Hepatocyte (in vitro differentiated cells): ENCODE data around the gene XIRP1. TPM values are rescaled to one million over a fixed set of nuclear protein-coding genes. Genes with fewer than 3 reads are reported as not detected.

Experiments used
- DNase-seq: peaks from one replicate; pipeline ENCODE4 v3.0.0-alpha.2; 2016; ENCODE audit warnings: low spot score
- H2AFZ ChIP-seq: fragments of 200-600 bp; sonication (generic); 2 replicates; pipeline ENCODE4 v1.6.0; 2016; ENCODE audit warnings: antibody characterized with exemption, mild to moderate bottlenecking
- H3K27ac ChIP-seq: fragments of 200-600 bp; sonication (generic); 2 replicates; pipeline ENCODE4 v1.5.1; 2016; ENCODE audit warnings: mild to moderate bottlenecking
- H3K27me3 ChIP-seq: fragments of 200-600 bp; sonication (generic); 2 replicates; pipeline ENCODE4 v1.6.1; 2016
- H3K36me3 ChIP-seq: fragments of 200-600 bp; sonication (generic); replicated peaks from 2 replicates; pipeline ENCODE4 v1.5.1; 2016; ENCODE audit warnings: low read depth; ENCODE audit not compliant: insufficient read depth
- H3K4me1 ChIP-seq: fragments of 200-600 bp; sonication (generic); 2 replicates; pipeline ENCODE4 v1.5.1; 2016; ENCODE audit warnings: mild to moderate bottlenecking, moderate library complexity; ENCODE audit not compliant: insufficient read depth
- H3K4me2 ChIP-seq: fragments of 200-600 bp; sonication (generic); 2 replicates; pipeline ENCODE4 v1.6.0; 2016
- H3K4me3 ChIP-seq: fragments of 200-600 bp; sonication (generic); 2 replicates; pipeline ENCODE4 v1.5.1; 2016; ENCODE audit warnings: mild to moderate bottlenecking
- H3K79me2 ChIP-seq: fragments of 200-600 bp; sonication (generic); 2 replicates; pipeline ENCODE4 v1.6.0; 2017; ENCODE audit warnings: mild to moderate bottlenecking
- H3K9me2 ChIP-seq: fragments of 200-600 bp; sonication (generic); replicated peaks from 2 replicates; pipeline ENCODE4 v1.6.0; 2017; ENCODE audit warnings: mild to moderate bottlenecking; ENCODE audit not compliant: insufficient read depth
- H3K9me3 ChIP-seq: fragments of 200-600 bp; sonication (generic); 2 replicates; pipeline ENCODE4 v1.5.1; 2016; ENCODE audit warnings: low read depth, mild to moderate bottlenecking
- H4K20me1 ChIP-seq: fragments of 200-600 bp; sonication (generic); 2 replicates; pipeline ENCODE4 v1.6.0; 2016; ENCODE audit warnings: mild to moderate bottlenecking; ENCODE audit not compliant: insufficient read depth, poor library complexity, severe bottlenecking
- CTCF ChIP-seq: fragments of 200-600 bp; sonication (generic); IDR thresholded peaks from 2 replicates; pipeline ENCODE4 v1.5.1; 2016; ENCODE audit warnings: antibody characterized with exemption, mild to moderate bottlenecking; ENCODE audit not compliant: poor library complexity
- EZH2 ChIP-seq: fragments of 200-600 bp; sonication (generic); IDR thresholded peaks from 2 replicates; pipeline ENCODE4 v1.6.1; 2016; ENCODE audit warnings: antibody characterized with exemption, mild to moderate bottlenecking, borderline replicate concordance
- EZH2phosphoT487 ChIP-seq: fragments of 200-600 bp; sonication (generic); IDR thresholded peaks from one replicate; pipeline ENCODE4 v1.6.1; 2018; ENCODE audit warnings: antibody characterized with exemption, mild to moderate bottlenecking, low read depth, moderate library complexity; ENCODE audit not compliant: unreplicated experiment, severe bottlenecking
- WGBS: methylation state at CpG from one replicate; pipeline ENCODE4 v1.1.6; 2016; ENCODE audit warnings: low lambda C conversion rate; ENCODE audit errors: missing lambda C conversion rate; 5-methylcytosine and 5-hydroxymethylcytosine counted together
- microRNA-seq: library from miRNA; unstranded; fragments of <30 nt; microRNA quantifications from one replicate; pipeline ENCODE4, GENCODE V29; 2017
- polyA plus RNA-seq: library from polyadenylated mRNA; unstranded; fragments of >200 nt; fragmentation: Nextera tagmentation; extraction: Ambion mirVana; gene quantifications from 2 replicates; pipeline ENCODE4 v1.2.1, GENCODE V29; 2016
- small RNA-seq: library from RNA; depleted of rRNA; stranded (forward); fragments of <200 nt; gene quantifications from one replicate; pipeline ENCODE3, GENCODE V24; 2014
- total RNA-seq: library from RNA; depleted of rRNA; stranded (reverse); fragments of >200 nt; gene quantifications from 2 replicates; pipeline ENCODE4 v1.2.3, GENCODE V29; 2014

Gene XIRP1
- total and polyA plus RNA-seq, 2 experiments from 2014 or later = 0.10 to 1.4 TPM

- DNase-seq = no peak
- no peak overlapping the region for H3K27ac ChIP-seq
Measured at GRCh38 chr3:39135170-39135805, 57.1 kb downstream of the XIRP1 start.

GRCh38 chr3:39134305-39134704 is 58.1 kb downstream of the XIRP1 start:
- H3K79me2 ChIP-seq = no peaks in the 10 kb centered on the region
- no peaks in the 10 kb centered on the region for H4K20me1 ChIP-seq
- TF ChIP-seq EZH2phosphoT487 (no peak), EZH2 (no peak), CTCF (no peak)
- H3K9me3 ChIP-seq = no peaks in the 10 kb centered on the region
- no peak overlapping the region for H3K27ac ChIP-seq
- no peaks in the 10 kb centered on the region for H3K27me3 ChIP-seq
- no peaks in the 10 kb centered on the region for H3K9me2 ChIP-seq
- no peak for DNase-seq
- no peak overlapping the region for H3K4me3 ChIP-seq
- H3K4me1 ChIP-seq = peaks cover 6% of the 10 kb centered on the region
- 88% methylated on average over 7 of the region's 7 CpGs for WGBS
- no peak overlapping the region for H2AFZ ChIP-seq
- no peak overlapping the region for H3K4me2 ChIP-seq
- H3K36me3 ChIP-seq = no peaks in the 10 kb centered on the region

More at GRCh38 chr3:39135170-39135805, 57.1 kb downstream of the XIRP1 start:
- Histone ChIP-seq H3K4me3 (no peak overlapping the region), H3K9me3 (no peaks in the 10 kb centered on the region), H3K27me3 (no peaks in the 10 kb centered on the region), H4K20me1 (peaks cover 4% of the 10 kb centered on the region), H3K9me2 (no peaks in the 10 kb centered on the region), H3K4me2 (no peak overlapping the region), H3K4me1 (peaks cover 16% of the 10 kb centered on the region), H2AFZ (no peak overlapping the region), H3K36me3 (no peaks in the 10 kb centered on the region), H3K79me2 (no peaks in the 10 kb centered on the region)
- WGBS = 89% methylated on average over 8 of the region's 8 CpGs
- no peak for TF ChIP-seq EZH2
- TF ChIP-seq EZH2phosphoT487 = no peak
- no peak for TF ChIP-seq CTCF

- Histone ChIP-seq H3K27me3 (no peaks in the 10 kb centered on the region), H3K9me3 (no peaks in the 10 kb centered on the region), H3K4me1 (peaks cover 2% of the 10 kb centered on the region), H3K27ac (no peak overlapping the region), H3K79me2 (no peaks in the 10 kb centered on the region), H3K9me2 (no peaks in the 10 kb centered on the region), H3K4me2 (no peak overlapping the region), H4K20me1 (no peaks in the 10 kb centered on the region), H2AFZ (no peak overlapping the region), H3K4me3 (no peak overlapping the region), H3K36me3 (no peaks in the 10 kb centered on the region)
- 85% methylated on average over 6 of the region's 6 CpGs for WGBS
- DNase-seq = no peak
- no peak for TF ChIP-seq CTCF
Measured at GRCh38 chr3:39133822-39134221, 58.6 kb downstream of the XIRP1 start.

Small RNA genes lying within 50 kb of the gene (microRNA-seq; reads per million reads assigned to microRNA genes)
- not detected for gene MIR6822

Small RNA genes lying within 50 kb of the gene (small RNA-seq; reads per million reads assigned to genes)
- gene RF00017 = not detected

Other genes with a start within 250 kb of the XIRP1 start
- 3.7 and 3.9 TPM in 2 replicates for gene SCN11A, start 140.7 kb downstream of the XIRP1 start, total RNA-seq
- 0.86 and 1.9 TPM in 2 replicates for gene SCN11A, start 140.7 kb downstream of the XIRP1 start, polyA plus RNA-seq
- 34.7 and 37.0 TPM in 2 replicates for gene WDR48, start 140.6 kb downstream of the XIRP1 start, total RNA-seq
- gene WDR48, start 140.6 kb downstream of the XIRP1 start, polyA plus RNA-seq = 24.6 and 25.0 TPM in 2 replicates
- gene GORASP1, start 85.0 kb downstream of the XIRP1 start, total RNA-seq = 38.0 and 48.6 TPM in 2 replicates
- gene GORASP1, start 85.0 kb downstream of the XIRP1 start, polyA plus RNA-seq = 42.0 and 49.0 TPM in 2 replicates
- gene TTC21A, start 84.9 kb downstream of the XIRP1 start, total RNA-seq = 1.2 and 3.7 TPM in 2 replicates
- 6.5 and 7.6 TPM in 2 replicates for gene TTC21A, start 84.9 kb downstream of the XIRP1 start, polyA plus RNA-seq
- gene CSRNP1, start 39.0 kb downstream of the XIRP1 start, total RNA-seq = 71.6 and 78.7 TPM in 2 replicates
- gene CSRNP1, start 39.0 kb downstream of the XIRP1 start, polyA plus RNA-seq = 112 and 115 TPM in 2 replicates
- 0.28 and 0.70 TPM in 2 replicates for gene CX3CR1, start 87.4 kb upstream of the XIRP1 start, total RNA-seq
- 1.3 TPM in 1 of 2 replicates, not detected in the other for gene CX3CR1, start 87.4 kb upstream of the XIRP1 start, polyA plus RNA-seq
- not detected in 2 replicates for gene CCR8, start 137.1 kb upstream of the XIRP1 start, total RNA-seq
- gene CCR8, start 137.1 kb upstream of the XIRP1 start, polyA plus RNA-seq = not detected in 2 replicates
- 37.2 and 43.2 TPM in 2 replicates for gene SLC25A38, start 190.8 kb upstream of the XIRP1 start, total RNA-seq
- gene SLC25A38, start 190.8 kb upstream of the XIRP1 start, polyA plus RNA-seq = 32.4 and 35.7 TPM in 2 replicates
- gene RPSA, start 214.1 kb upstream of the XIRP1 start, total RNA-seq = 961 and 1,236 TPM in 2 replicates
- 249 and 267 TPM in 2 replicates for gene RPSA, start 214.1 kb upstream of the XIRP1 start, polyA plus RNA-seq